NCI-H1092 (cell line): ENCODE measurements around the gene SPTBN4.
"Not testable (repeated sequence)": the region's sequence is repeated elsewhere in the genome, so short reads cannot be mapped to it uniquely, and the experiment has no call there.

Experiments used
- DNase-seq: peaks from one replicate; lab custom pipeline; 2025; lab: John Stamatoyannopoulos, UW

Gene SPTBN4

GRCh38 chr19:40621283-40621682, 154.5 kb downstream of the SPTBN4 start:
- no peak for DNase-seq

GRCh38 chr19:40621966-40622772, 155.4 kb downstream of the SPTBN4 start:
- no peak for DNase-seq

- DNase-seq: no peak
Observed at GRCh38 chr19:40622773-40623075, 155.9 kb downstream of the SPTBN4 start.

- DNase-seq: peak; percentile 16
Observed at GRCh38 chr19:40623403-40624251, 156.8 kb downstream of the SPTBN4 start.

- DNase-seq: not testable (repeated sequence)
Observed at GRCh38 chr19:40624369-40625153, 157.8 kb downstream of the SPTBN4 start.

- no peak for DNase-seq
Observed at GRCh38 chr19:40625406-40626120, 158.8 kb downstream of the SPTBN4 start.
